SIG-M5 treated with dmso at 0.1 percent for 504 hours (cell line): ENCODE measurements around the gene FSTL5.

Experiments used
- DNase-seq: peaks from one replicate; lab custom pipeline; 2025; ENCODE audit not compliant: unreplicated experiment; lab: John Stamatoyannopoulos, UW

FSTL5 gene

DNA sequence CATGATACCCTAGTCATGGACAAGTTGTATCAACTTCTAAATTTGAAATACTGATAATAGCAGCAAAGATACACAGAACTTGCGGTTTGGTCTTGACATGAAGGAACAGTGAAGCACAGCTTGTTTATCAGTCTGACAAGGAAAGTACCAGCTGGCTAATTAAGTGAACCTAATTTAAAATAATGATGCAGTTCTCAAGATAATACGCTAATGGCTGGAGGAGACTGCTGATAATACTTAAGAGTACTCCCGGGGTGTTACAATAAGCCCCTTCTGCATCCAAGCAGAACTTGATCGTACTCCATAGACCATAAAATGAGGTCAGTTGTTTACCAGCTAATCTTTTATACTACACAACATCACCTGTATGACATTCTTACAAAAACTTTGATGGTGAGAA lies 697.5 kb downstream of the FSTL5 start:
- no peak for DNase-seq

- DNase-seq = no peak
Measured at GRCh38 chr4:161463436-161463835, 700.4 kb downstream of the FSTL5 start.

GRCh38 chr4:161457906-161458305 lies 705.9 kb downstream of the FSTL5 start:
- DNase-seq = no peak

- DNase-seq = no peak
Measured at GRCh38 chr4:161457311-161457710, 706.5 kb downstream of the FSTL5 start.

DNA sequence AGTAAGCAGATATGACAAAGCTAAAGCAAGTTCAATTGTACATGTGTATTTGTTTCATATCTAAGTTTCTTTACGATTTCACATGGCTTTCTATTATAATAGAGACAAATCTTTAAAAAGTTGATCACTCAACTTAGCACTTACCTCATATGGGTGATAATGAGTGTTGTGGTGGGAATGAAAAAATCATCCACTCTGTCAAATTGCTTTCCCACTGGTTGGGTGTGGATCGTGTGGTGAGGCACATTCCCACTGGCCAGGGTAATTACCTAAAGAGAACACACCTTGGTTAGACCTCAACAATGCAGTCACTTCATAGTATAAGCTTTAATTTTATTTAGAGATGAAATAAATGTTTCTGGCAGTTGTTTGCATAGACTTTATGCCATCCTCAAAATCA lies 708.9 kb downstream of the FSTL5 start:
- DNase-seq = no peak

- DNase-seq = no peak
Measured at GRCh38 chr4:161448550-161449180, 715.1 kb downstream of the FSTL5 start.

GRCh38 chr4:161444626-161445025 lies 719.2 kb downstream of the FSTL5 start:
- DNase-seq = no peak

DNA sequence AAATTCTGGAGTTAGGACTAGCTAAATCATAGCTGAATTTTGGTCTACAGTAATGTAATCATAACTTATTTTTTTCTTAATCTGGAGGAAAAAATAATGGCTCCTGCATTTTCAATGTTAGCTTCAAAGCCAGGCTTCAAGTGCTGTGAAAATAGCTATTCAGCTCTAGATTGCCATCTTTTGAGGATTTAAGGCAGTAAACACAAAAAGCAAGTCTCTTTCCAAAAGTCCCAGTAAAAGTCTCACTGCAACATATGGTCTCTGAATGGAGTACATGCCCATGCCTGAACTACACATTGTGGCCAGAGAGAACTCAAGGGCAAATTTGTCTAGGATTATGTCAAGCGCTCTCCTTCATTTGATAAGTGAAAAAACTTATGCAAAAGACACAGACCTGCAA lies 720.9 kb downstream of the FSTL5 start:
- no peak for DNase-seq

- DNase-seq = no peak
Measured at GRCh38 chr4:161438096-161438495, 725.7 kb downstream of the FSTL5 start.

GRCh38 chr4:161428180-161428965 lies 735.4 kb downstream of the FSTL5 start:
- DNase-seq = no peak

DNA sequence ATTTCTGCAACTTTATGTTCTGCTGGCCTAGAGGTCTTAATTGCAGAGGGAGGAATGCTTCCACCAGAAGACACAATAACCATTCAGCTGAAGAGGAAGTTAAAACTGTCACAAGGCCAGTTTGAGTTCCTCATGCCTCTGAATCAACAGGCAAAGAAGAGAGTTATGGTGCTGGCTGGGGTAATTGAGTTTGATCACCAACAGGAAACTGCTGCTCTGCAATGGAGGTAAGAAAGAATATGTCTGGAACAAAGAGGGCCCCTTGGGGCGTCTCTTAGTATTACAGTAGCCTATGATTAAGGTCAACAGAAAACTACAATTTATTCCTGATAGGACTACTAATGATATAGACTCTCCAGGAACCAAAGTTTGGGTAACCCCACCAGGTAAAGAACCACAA lies 744.0 kb downstream of the FSTL5 start:
- peak; percentile 58 for DNase-seq

DNA sequence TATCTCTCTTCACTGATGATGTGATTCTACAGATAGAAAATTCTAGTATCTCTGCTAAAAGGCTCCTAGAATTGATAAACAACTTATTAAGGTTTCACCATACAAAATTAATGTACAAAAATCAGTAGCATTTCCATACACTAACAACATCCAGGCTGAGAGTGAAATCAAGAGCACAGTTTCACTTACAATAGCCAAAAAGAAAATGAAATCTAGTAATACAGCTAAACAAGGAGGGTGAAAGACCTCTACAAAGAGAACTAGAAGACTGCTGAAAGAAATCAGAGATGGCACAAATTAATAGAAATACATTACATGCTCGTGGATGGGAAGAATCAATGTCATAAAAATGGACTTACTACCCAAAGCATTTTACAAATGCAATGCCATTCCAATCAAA lies 751.9 kb downstream of the FSTL5 start:
- no peak for DNase-seq

- no peak for DNase-seq
Measured at GRCh38 chr4:161404346-161405110, 759.3 kb downstream of the FSTL5 start.

DNA sequence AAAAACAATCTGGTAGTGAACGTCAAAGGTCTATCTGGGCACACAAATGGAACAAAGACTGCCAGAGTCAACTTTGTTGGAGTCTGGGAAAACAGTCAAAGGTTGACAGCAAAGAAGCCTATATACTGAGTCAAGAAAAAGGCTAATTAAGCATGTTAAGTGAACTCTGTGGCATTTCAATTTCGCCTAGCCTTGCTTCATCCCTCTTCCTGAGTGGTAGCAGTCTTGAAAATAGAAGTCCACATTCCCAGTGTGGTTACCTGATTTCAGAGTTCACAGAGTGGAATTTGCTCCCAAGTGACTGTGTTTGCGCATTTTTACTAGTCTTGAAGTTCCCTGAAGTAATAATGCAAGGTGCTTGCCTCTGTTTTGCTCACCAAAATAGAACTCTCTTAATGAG lies 760.0 kb downstream of the FSTL5 start:
- no peak for DNase-seq

- DNase-seq = no peak
Measured at GRCh38 chr4:161393602-161394001, 770.2 kb downstream of the FSTL5 start.

DNA sequence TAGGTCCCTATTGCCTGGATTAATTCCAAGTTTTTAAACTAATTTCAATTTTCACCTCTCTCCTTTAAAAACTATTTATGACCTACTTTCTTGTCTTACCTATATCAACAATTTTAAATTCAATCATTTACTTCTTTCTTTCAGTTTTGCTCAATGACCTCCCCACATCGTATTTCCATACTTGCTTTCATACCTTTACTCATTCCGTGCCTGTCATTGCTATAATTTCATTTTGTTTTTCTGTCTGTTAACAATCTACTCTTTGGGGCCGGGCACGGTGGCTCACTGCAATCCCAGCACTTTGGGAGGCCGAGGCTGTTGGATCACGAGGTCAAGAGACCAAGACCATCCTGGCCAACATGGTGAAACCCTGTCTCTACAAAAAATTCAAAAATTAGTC lies 781.1 kb downstream of the FSTL5 start:
- DNase-seq = no peak

DNA sequence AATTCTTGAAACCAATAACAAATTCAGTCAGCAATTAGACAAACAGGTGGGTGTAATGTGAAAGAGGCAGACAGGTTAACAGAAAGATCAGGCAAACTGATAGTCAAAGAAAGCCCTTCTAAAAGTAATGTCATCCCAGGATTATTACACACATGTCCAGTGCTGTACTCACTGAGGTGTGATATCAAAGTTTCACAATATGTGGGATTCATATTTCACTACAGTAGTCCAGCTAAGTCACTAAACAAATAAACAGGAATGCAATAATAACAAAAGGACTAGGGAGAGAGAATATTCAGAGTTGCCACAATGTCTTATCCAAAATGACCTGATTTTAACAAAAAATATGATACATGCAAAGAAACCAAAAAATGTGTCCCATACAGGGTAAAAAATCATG lies 787.5 kb downstream of the FSTL5 start:
- no peak for DNase-seq

DNA sequence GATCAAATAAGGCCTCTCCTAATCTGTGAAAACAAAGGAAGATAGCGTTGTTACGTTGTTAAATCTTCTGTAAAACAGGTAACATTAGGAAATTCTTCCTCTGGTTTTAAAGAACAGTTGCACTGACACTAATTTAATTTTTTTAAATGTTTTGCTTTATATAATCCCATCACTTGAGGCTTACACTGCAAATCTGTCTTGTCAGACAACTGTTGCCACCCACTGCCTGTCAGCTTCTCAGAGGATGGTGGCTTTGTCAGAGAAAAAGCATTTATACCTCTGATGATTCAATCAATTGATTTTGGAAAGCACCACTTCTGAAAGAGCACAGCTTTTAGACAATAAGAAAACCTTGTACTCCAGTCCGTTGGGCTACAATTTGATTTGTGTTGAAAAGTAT lies 799.1 kb downstream of the FSTL5 start:
- DNase-seq = no peak

DNA sequence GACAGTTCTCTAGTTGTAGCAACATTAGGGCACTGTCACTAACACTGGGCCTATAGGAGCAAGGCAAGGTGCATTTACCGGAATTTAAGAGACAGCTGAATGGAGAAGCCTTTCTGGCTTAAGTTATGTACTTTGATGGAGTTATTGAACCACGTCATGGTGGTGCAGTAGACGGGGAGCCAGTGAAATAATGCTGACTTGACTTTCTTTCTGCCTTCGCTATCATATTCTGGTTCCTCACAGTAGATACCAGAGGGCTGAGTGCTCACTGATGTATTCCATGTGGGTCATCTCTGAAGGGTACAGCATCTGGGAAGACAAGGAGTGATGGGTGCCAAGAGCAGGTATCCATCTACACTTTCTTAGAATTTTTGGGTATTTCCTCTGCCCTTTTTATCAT lies 802.8 kb downstream of the FSTL5 start:
- DNase-seq = no peak

DNA sequence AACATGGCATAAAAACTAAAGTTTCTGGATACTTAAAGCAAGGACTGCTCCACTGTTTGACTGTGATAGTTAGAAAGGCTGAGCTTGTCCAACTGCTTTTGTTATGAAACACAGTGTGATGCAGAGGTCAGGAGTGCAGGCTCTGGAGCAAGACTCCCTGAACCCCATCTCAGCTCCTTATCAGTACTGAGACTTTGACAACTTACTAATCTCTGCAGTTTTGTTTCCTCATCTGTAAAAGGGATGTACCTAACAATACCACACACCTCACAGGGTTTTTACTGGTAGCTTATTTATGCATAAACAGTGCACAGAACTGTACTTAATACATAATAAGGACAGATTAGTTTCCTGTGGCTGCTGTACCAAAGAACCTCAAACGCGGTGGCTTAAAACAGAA lies 804.3 kb downstream of the FSTL5 start:
- peak; percentile 23 for DNase-seq

- no peak for DNase-seq
Measured at GRCh38 chr4:161356351-161356750, 807.4 kb downstream of the FSTL5 start.

DNA sequence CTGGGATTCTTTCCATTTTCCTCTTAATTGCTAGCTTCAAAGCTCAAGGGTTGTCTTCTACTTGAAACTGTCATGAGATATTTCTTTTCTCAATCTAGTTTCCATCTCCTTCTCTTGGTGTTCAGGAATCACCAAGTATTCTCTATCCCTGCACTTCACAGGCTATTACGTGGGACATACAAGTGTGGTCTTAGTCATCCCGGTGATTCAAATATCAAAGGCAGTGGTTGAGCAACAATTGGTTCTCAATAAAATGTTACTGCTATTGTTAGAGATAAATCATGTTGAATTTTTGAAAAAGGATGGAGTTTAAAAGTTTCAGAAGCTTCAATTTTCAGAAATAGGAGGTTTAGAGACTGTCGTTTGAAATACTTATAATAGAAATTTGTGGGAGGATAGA lies 812.9 kb downstream of the FSTL5 start:
- no peak for DNase-seq
